ENCODE results near the gene SHISA5.

GRCh38 chr3:48532271-48532976 lies 28.4 kb upstream of the SHISA5 start:
- TF ChIP-seq CTCF (IDR thresholded peaks at IDR 0.05) (no peak), EZH2 (IDR thresholded peaks at IDR 0.05; ENCODE audit: borderline replicate concordance, insufficient read depth, low read depth, low read length, poor library complexity, severe bottlenecking) (no peak)

Data from B cell (primary cell).